Glutamatergic neuron (in vitro differentiated cells): ENCODE data around the gene ACAP2. TPM values are rescaled to one million over a fixed set of nuclear protein-coding genes. Genes with fewer than 3 reads are reported as not detected.

ENCODE experiments used
- DNase-seq: peaks from one replicate; pipeline ENCODE4 v3.0.0; 2022
- H3K27ac Mint-ChIP-seq: one replicate; pipeline ENCODE4 v1.8.0; 2020; ENCODE audit warnings: mild to moderate bottlenecking, mixed read lengths, inconsistent platforms; ENCODE audit not compliant: unreplicated experiment
- H3K27me3 Mint-ChIP-seq: one replicate; pipeline ENCODE4 v1.8.0; 2020; ENCODE audit warnings: mild to moderate bottlenecking, moderate library complexity, mixed read lengths, inconsistent platforms; ENCODE audit not compliant: unreplicated experiment
- H3K36me3 Mint-ChIP-seq: one replicate; pipeline ENCODE4 v1.8.0; 2020; ENCODE audit warnings: mild to moderate bottlenecking, mixed read lengths, inconsistent platforms; ENCODE audit not compliant: unreplicated experiment
- H3K4me1 Mint-ChIP-seq: one replicate; pipeline ENCODE4 v1.8.0; 2020; ENCODE audit warnings: mild to moderate bottlenecking, low read depth, mixed read lengths, inconsistent platforms; ENCODE audit not compliant: unreplicated experiment
- H3K4me3 Mint-ChIP-seq: one replicate; pipeline ENCODE4 v1.8.0; 2020; ENCODE audit warnings: mild to moderate bottlenecking, mixed read lengths, inconsistent platforms; ENCODE audit not compliant: unreplicated experiment
- H3K9me3 Mint-ChIP-seq: one replicate; pipeline ENCODE4 v1.8.0; 2020; ENCODE audit warnings: mild to moderate bottlenecking, moderate library complexity, mixed read lengths, inconsistent platforms; ENCODE audit not compliant: unreplicated experiment
- CTCF ChIP-seq: fragments of 200-600 bp; sonication (generic); IDR thresholded peaks from one replicate; pipeline ENCODE4 v1.5.0; 2021; ENCODE audit not compliant: partially characterized antibody, unreplicated experiment
- total RNA-seq: library from RNA; stranded (reverse); fragmentation: NEBNext Ultra II Directional; extraction: Animal tissue kit (Norgen Biotek cat#: 25700); gene quantifications from one replicate; pipeline ENCODE4 v1.2.1, GENCODE V29; 2021; ENCODE audit not compliant: unreplicated experiment

The ACAP2 gene
- total RNA-seq, 1 donor from 2014 or later, result 60.9 TPM

- no peaks in the 10 kb centered on the region for H3K4me1 Mint-ChIP-seq
- H3K9me3 Mint-ChIP-seq, result no peaks in the 10 kb centered on the region
- no peaks in the 10 kb centered on the region for H3K36me3 Mint-ChIP-seq
- H3K4me3 Mint-ChIP-seq, result no peak overlapping the region
- no peak overlapping the region for H3K27ac Mint-ChIP-seq
- DNase-seq, result no peak
- no peak for TF ChIP-seq CTCF
- H3K27me3 Mint-ChIP-seq, result peaks cover 4% of the 10 kb centered on the region
Observed at GRCh38 chr3:195334967-195335366, 107.9 kb downstream of the ACAP2 start.

- no peak for DNase-seq
- Mint-ChIP-seq H3K9me3 (peaks cover 7% of the 10 kb centered on the region), H3K27me3 (peaks cover 3% of the 10 kb centered on the region), H3K4me1 (no peaks in the 10 kb centered on the region), H3K4me3 (no peak overlapping the region), H3K36me3 (peaks cover 27% of the 10 kb centered on the region), H3K27ac (no peak overlapping the region)
- TF ChIP-seq CTCF, result no peak
Observed at GRCh38 chr3:195319060-195319459, 123.8 kb downstream of the ACAP2 start.

GRCh38 chr3:195312714-195313113 lies 130.1 kb downstream of the ACAP2 start:
- no peaks in the 10 kb centered on the region for H3K27me3 Mint-ChIP-seq
- no peak overlapping the region for H3K27ac Mint-ChIP-seq
- no peak for DNase-seq
- peaks cover under 1% of the 10 kb centered on the region for H3K36me3 Mint-ChIP-seq
- H3K4me1 Mint-ChIP-seq, result no peaks in the 10 kb centered on the region
- no peak for TF ChIP-seq CTCF
- H3K4me3 Mint-ChIP-seq, result no peak overlapping the region
- no peaks in the 10 kb centered on the region for H3K9me3 Mint-ChIP-seq

GRCh38 chr3:195307711-195308110 lies 135.1 kb downstream of the ACAP2 start:
- Mint-ChIP-seq H3K27ac (no peak overlapping the region), H3K4me3 (no peak overlapping the region), H3K27me3 (no peaks in the 10 kb centered on the region), H3K4me1 (no peaks in the 10 kb centered on the region), H3K36me3 (no peaks in the 10 kb centered on the region), H3K9me3 (no peaks in the 10 kb centered on the region)
- no peak for TF ChIP-seq CTCF
- no peak for DNase-seq

GRCh38 chr3:195306369-195306768 lies 136.5 kb downstream of the ACAP2 start:
- DNase-seq, result no peak
- TF ChIP-seq CTCF, result no peak

More at GRCh38 chr3:195306369-195306768, 136.5 kb downstream of the ACAP2 start:
- no peaks in the 10 kb centered on the region for H3K27me3 Mint-ChIP-seq
- no peaks in the 10 kb centered on the region for H3K9me3 Mint-ChIP-seq
- H3K4me3 Mint-ChIP-seq, result no peak overlapping the region
- no peak overlapping the region for H3K27ac Mint-ChIP-seq
- H3K4me1 Mint-ChIP-seq, result no peaks in the 10 kb centered on the region
- no peaks in the 10 kb centered on the region for H3K36me3 Mint-ChIP-seq
